Right ventricle myocardium inferior (tissue), 1 donor: ENCODE measurements around the gene AQP6. TPM values are rescaled to one million over a fixed set of nuclear protein-coding genes. Genes with fewer than 3 reads are reported as not detected.
A peak's percentile ranks its signal among the peaks of the same experiment; 100 is the strongest.

Source experiments
- ATAC-seq: fragments of 200-7000 bp; cut with Tn5 transposase; one replicate; pipeline ENCODE4 v1.9.1; 2020; ENCODE audit warnings: mild to moderate bottlenecking, moderate library complexity
- DNase-seq: peaks from one replicate; pipeline ENCODE4 v3.0.0; 2021; ENCODE audit errors: missing footprints
- intact Hi-C: fragments of 100-400 bp; cut with DNase I; formaldehyde crosslinking; loops from one replicate; pipeline ENCODE4 v1.11.0; 2022
- long read RNA-seq: library from polyadenylated mRNA; unstranded; transcript quantifications from one replicate; pipeline ENCODE4 v2.0.0, GENCODE V29; 2021
- total RNA-seq: library from RNA; stranded (reverse); fragmentation: NEBNext Ultra II Directional; extraction: Animal tissue kit (Norgen Biotek cat#: 25700); gene quantifications from one replicate; pipeline ENCODE4 v1.2.1, GENCODE V29; 2021
- donor health status: DM: no; HTN: yes; CAD: no; lungs with severe emphysema.

AQP6 gene
- total RNA-seq = not detected
- long read RNA-seq = 0 reads

GRCh38 chr12:49972641-49973360 lies at the start of gene AQP6:
TSS of gene AQP6 (plus strand) at chr12:49972947. CDS start at chr12:49973174, 227 bp downstream.
- DNase-seq (no peak), ATAC-seq (no peak)
- intact Hi-C loops = no loop called here

GRCh38 chr12:49923035-49923644 lies 49.6 kb upstream of the AQP6 start:
- intact Hi-C loops = no loop called here
- ATAC-seq (peak; percentile 75), DNase-seq (no peak)

GRCh38 chr12:49923880-49924556 lies 48.7 kb upstream of the AQP6 start:
- ATAC-seq (peak; percentile 40), DNase-seq (peak; percentile 76)
- intact Hi-C loops = no loop called here

- intact Hi-C loops = no loop called here
- ATAC-seq (no peak), DNase-seq (no peak)
Observed at GRCh38 chr12:49924628-49925246, 48.0 kb upstream of the AQP6 start.

GRCh38 chr12:49925433-49926204 lies 47.1 kb upstream of the AQP6 start:
- intact Hi-C loops = no loop called here
- ATAC-seq = no peak
- DNase-seq = no peak

- no peak for DNase-seq
Observed at GRCh38 chr12:49928471-49928870, 44.3 kb upstream of the AQP6 start.

GRCh38 chr12:49929581-49929980 lies 43.2 kb upstream of the AQP6 start:
- intact Hi-C loops = no loop called here
- DNase-seq (no peak), ATAC-seq (no peak)

More at GRCh38 chr12:49928471-49928870, 44.3 kb upstream of the AQP6 start:
- ATAC-seq = no peak
- intact Hi-C loops = no loop called here

GRCh38 chr12:49930515-49931288 lies 42.0 kb upstream of the AQP6 start:
- ATAC-seq (no peak), DNase-seq (no peak)
- intact Hi-C loops = no loop called here

- intact Hi-C loops = no loop called here
- DNase-seq (no peak), ATAC-seq (no peak)
Observed at GRCh38 chr12:49932023-49932422, 40.7 kb upstream of the AQP6 start.

GRCh38 chr12:49932533-49933130 lies 40.1 kb upstream of the AQP6 start:
- intact Hi-C loops = no loop called here
- DNase-seq (no peak), ATAC-seq (no peak)

GRCh38 chr12:49933796-49934195 lies 39.0 kb upstream of the AQP6 start:
- DNase-seq = no peak
- ATAC-seq = no peak
- intact Hi-C loops = no loop called here

- ATAC-seq = no peak
- intact Hi-C loops = no loop called here
- no peak for DNase-seq
Observed at GRCh38 chr12:49934505-49934904, 38.2 kb upstream of the AQP6 start.

- DNase-seq = no peak
- no peak for ATAC-seq
- intact Hi-C loops = no loop called here
Observed at GRCh38 chr12:49936925-49937324, 35.8 kb upstream of the AQP6 start.

GRCh38 chr12:49937639-49938300 lies 35.0 kb upstream of the AQP6 start:
- peak; percentile 40 for ATAC-seq
- no peak for DNase-seq
- intact Hi-C loops = no loop called here

- DNase-seq (no peak), ATAC-seq (no peak)
- intact Hi-C loops = no loop called here
Observed at GRCh38 chr12:49939307-49939706, 33.4 kb upstream of the AQP6 start.

GRCh38 chr12:49939707-49940106 lies 33.0 kb upstream of the AQP6 start:
- ATAC-seq (no peak), DNase-seq (no peak)
- intact Hi-C loops = no loop called here
